ENCODE data around the gene LCNL1. TPM values are rescaled to one million over a fixed set of nuclear protein-coding genes. Genes with fewer than 3 reads are reported as not detected.

LCNL1 gene
- total RNA-seq, 1 donor from 2014 or later: 0.45 TPM

DNA sequence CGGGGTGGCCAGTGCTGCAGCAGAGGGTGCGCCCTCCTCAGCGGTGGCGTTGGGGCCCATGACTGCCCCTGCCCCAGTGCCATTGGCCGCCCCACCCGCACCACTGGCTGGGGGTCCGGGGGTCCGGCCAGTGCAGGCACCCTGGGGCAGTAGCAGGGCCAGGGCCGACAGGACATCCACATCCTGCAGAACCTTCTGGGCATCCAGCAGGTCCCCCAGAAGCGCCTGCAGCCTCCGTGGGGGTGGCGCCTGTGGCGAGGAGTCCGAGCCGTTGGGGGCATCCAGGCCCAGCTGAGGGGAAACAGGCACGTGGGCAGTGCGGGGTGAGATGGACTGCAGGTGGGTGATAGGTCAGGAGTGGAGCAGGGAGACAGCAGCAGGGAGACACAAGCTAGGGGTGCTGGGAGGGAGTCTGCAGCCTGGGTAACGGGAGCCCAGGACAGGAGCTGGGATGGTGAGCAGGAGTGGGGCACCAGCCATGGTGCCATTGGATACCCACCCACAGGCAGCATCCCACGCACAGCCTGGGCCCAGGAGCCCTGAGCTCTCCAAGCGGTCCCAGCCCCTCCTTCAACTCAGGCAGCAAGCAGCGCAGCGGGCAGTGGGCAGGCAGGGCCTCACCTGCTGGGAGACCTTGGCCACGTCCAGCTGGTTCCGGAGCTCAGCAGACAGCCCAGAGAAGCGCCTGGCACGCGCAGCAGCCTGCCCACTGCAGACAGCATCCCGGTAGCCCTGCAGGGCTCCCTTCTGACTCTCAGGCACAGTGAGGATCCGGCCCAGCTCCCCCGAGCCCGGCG lies 38.2 kb downstream of the LCNL1 start:
- no peak overlapping the region for H3K4me2 ChIP-seq (ENCODE audit: low read length)
- no peak overlapping the region for H3K27ac ChIP-seq (ENCODE audit: low read depth, low read length)
- H3K9me3 Mint-ChIP-seq (ENCODE audit: unreplicated experiment): no peaks in the 10 kb centered on the region
- no peaks in the 10 kb centered on the region for H3K4me1 Mint-ChIP-seq (ENCODE audit: low read depth, unreplicated experiment)
- no peaks in the 10 kb centered on the region for H3K9me3 ChIP-seq (ENCODE audit: insufficient read depth, low read depth, low read length)
- peaks cover 3% of the 10 kb centered on the region for H3K27me3 Mint-ChIP-seq (ENCODE audit: low read depth, unreplicated experiment)
- no peak for FAIRE-seq
- no peaks in the 10 kb centered on the region for H3K27me3 ChIP-seq (ENCODE audit: insufficient read depth, low read length)
- no peaks in the 10 kb centered on the region for H3K79me2 ChIP-seq (ENCODE audit: insufficient read depth, low read length)
- H2AFZ ChIP-seq (ENCODE audit: low read depth, low read length): no peak overlapping the region
- TF ChIP-seq, protein P1, sequence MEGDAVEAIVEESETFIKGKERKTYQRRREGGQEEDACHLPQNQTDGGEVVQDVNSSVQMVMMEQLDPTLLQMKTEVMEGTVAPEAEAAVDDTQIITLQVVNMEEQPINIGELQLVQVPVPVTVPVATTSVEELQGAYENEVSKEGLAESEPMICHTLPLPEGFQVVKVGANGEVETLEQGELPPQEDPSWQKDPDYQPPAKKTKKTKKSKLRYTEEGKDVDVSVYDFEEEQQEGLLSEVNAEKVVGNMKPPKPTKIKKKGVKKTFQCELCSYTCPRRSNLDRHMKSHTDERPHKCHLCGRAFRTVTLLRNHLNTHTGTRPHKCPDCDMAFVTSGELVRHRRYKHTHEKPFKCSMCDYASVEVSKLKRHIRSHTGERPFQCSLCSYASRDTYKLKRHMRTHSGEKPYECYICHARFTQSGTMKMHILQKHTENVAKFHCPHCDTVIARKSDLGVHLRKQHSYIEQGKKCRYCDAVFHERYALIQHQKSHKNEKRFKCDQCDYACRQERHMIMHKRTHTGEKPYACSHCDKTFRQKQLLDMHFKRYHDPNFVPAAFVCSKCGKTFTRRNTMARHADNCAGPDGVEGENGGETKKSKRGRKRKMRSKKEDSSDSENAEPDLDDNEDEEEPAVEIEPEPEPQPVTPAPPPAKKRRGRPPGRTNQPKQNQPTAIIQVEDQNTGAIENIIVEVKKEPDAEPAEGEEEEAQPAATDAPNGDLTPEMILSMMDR (IDR thresholded peaks at IDR 0.05; ENCODE audit: insufficient read depth, low read depth, low read length): no peak
- TF ChIP-seq EZH2 (IDR thresholded peaks at IDR 0.05; ENCODE audit: insufficient read depth, low read length): no peak
- no peak overlapping the region for H3K27ac Mint-ChIP-seq (ENCODE audit: unreplicated experiment)
- peaks cover 6% of the 10 kb centered on the region for H3K36me3 Mint-ChIP-seq (ENCODE audit: low read depth, unreplicated experiment)
- no peak overlapping the region for H3K9ac ChIP-seq (ENCODE audit: low read length)
- no peak overlapping the region for H3K4me3 Mint-ChIP-seq (ENCODE audit: unreplicated experiment)
- no peaks in the 10 kb centered on the region for H3K4me1 ChIP-seq (ENCODE audit: insufficient read depth, low read length)
- H4K20me1 ChIP-seq (ENCODE audit: insufficient read depth, low read length): peaks cover 7% of the 10 kb centered on the region
- no peak for DNase-seq (ENCODE audit: low read depth)
- no peak overlapping the region for H3K4me3 ChIP-seq (ENCODE audit: insufficient read depth, low read depth, low read length)
- H3K36me3 ChIP-seq (ENCODE audit: insufficient read depth, low read length): no peaks in the 10 kb centered on the region

DNA sequence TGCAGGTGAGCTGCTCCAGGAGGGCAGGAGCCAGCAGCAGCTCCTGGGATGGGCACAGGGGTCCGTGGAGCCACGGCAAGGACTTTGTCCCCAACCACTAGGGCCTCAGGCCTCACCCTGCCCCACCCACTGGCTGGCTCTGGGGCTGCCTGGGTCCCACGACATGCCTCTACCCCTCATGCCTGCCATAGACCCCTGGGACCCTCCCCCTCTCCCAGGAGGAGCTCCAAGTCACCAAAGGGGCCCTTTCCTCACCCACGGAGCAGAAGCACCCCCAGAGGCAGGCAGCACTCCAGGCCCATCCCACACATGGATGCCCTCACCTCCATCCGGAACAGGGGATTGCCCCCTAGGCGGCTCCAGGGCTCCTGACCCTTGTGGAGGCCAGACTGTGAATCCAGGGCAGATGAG lies 38.8 kb downstream of the LCNL1 start:
- Mint-ChIP-seq H3K4me3 (ENCODE audit: unreplicated experiment) (no peak overlapping the region), H3K27me3 (ENCODE audit: low read depth, unreplicated experiment) (peaks cover 3% of the 10 kb centered on the region), H3K27ac (ENCODE audit: unreplicated experiment) (no peak overlapping the region), H3K4me1 (ENCODE audit: low read depth, unreplicated experiment) (no peaks in the 10 kb centered on the region), H3K9me3 (ENCODE audit: unreplicated experiment) (no peaks in the 10 kb centered on the region), H3K36me3 (ENCODE audit: low read depth, unreplicated experiment) (peaks cover 4% of the 10 kb centered on the region)
- FAIRE-seq (no peak), DNase-seq (ENCODE audit: low read depth) (no peak)
- Histone ChIP-seq H3K27ac (ENCODE audit: low read depth, low read length) (no peak overlapping the region), H3K4me3 (ENCODE audit: insufficient read depth, low read depth, low read length) (no peak overlapping the region), H3K9me3 (ENCODE audit: insufficient read depth, low read depth, low read length) (no peaks in the 10 kb centered on the region), H3K4me1 (ENCODE audit: insufficient read depth, low read length) (no peaks in the 10 kb centered on the region), H3K79me2 (ENCODE audit: insufficient read depth, low read length) (no peaks in the 10 kb centered on the region), H3K36me3 (ENCODE audit: insufficient read depth, low read length) (no peaks in the 10 kb centered on the region), H3K4me2 (ENCODE audit: low read length) (no peak overlapping the region), H3K27me3 (ENCODE audit: insufficient read depth, low read length) (no peaks in the 10 kb centered on the region), H4K20me1 (ENCODE audit: insufficient read depth, low read length) (peaks cover 13% of the 10 kb centered on the region), H3K9ac (ENCODE audit: low read length) (no peak overlapping the region), H2AFZ (ENCODE audit: low read depth, low read length) (no peak overlapping the region)
- no peak for TF ChIP-seq EZH2 (IDR thresholded peaks at IDR 0.05; ENCODE audit: insufficient read depth, low read length)
- TF ChIP-seq, protein P1 (IDR thresholded peaks at IDR 0.05; ENCODE audit: insufficient read depth, low read depth, low read length): no peak

Measured in astrocyte (in vitro differentiated cells and primary cell).